Measurements from ENCODE around the gene TGFA.

GRCh38 chr2:70596293-70596692 lies 42.7 kb upstream of the TGFA start:
- no peak for TF ChIP-seq CTCF (IDR thresholded peaks at IDR 0.05; ENCODE audit: low read depth, low read length)
- TF ChIP-seq EZH2phosphoT487 (IDR thresholded peaks at IDR 0.05; ENCODE audit: low read depth), result no peak

Measured in OCI-LY3 (cell line).